VCaP (cell line): ENCODE results near the gene OSBPL6.

Experiments used
- H3K27ac ChIP-seq: fragments of 450-650 bp; 2 replicates; pipeline ENCODE4 v1.5.1; 2017
- CTCF ChIP-seq: fragments of 450-650 bp; conservative IDR thresholded peaks from 2 replicates; pipeline ENCODE4 v1.5.1; 2017; ENCODE audit warnings: mild to moderate bottlenecking, moderate library complexity

Gene OSBPL6

GRCh38 chr2:178211460-178211859, 17.1 kb downstream of the OSBPL6 start:
- TF ChIP-seq CTCF = no peak
- H3K27ac ChIP-seq = no peak overlapping the region

- no peak overlapping the region for H3K27ac ChIP-seq
- no peak for TF ChIP-seq CTCF
Observed at GRCh38 chr2:178211943-178212342, 17.6 kb downstream of the OSBPL6 start.

GRCh38 chr2:178213991-178214390, 19.7 kb downstream of the OSBPL6 start:
- TF ChIP-seq CTCF = no peak
- H3K27ac ChIP-seq = no peak overlapping the region

GRCh38 chr2:178219247-178219646, 24.9 kb downstream of the OSBPL6 start:
- no peak overlapping the region for H3K27ac ChIP-seq
- TF ChIP-seq CTCF = no peak

GRCh38 chr2:178220814-178221213, 26.5 kb downstream of the OSBPL6 start:
- no peak for TF ChIP-seq CTCF
- H3K27ac ChIP-seq = no peak overlapping the region

- no peak for TF ChIP-seq CTCF
- H3K27ac ChIP-seq = no peak overlapping the region
Observed at GRCh38 chr2:178221556-178221955, 27.2 kb downstream of the OSBPL6 start.

- TF ChIP-seq CTCF = no peak
- H3K27ac ChIP-seq = no peak overlapping the region
Observed at GRCh38 chr2:178223806-178224205, 29.5 kb downstream of the OSBPL6 start.
